Astrocyte (in vitro differentiated cells and primary cell): ENCODE data around the gene ACVRL1. TPM values are rescaled to one million over a fixed set of nuclear protein-coding genes. Genes with fewer than 3 reads are reported as not detected.

Source experiments
- DNase-seq: peaks from one replicate; pipeline ENCODE4 v3.0.0-alpha.2; 2010; ENCODE audit warnings: low read depth
- FAIRE-seq: peaks from 2 replicates; lab custom pipeline; 2011; peaks lifted over from hg19 to GRCh38; lab: Jason Lieb, UNC
- H2AFZ ChIP-seq: 2 replicates; pipeline ENCODE4 v1.6.0; 2012; ENCODE audit warnings: low read depth, low read length, inconsistent platforms
- H3K27ac ChIP-seq: 2 replicates; pipeline ENCODE4 v1.5.1; 2011; ENCODE audit warnings: low read depth, low read length, inconsistent platforms
- H3K27me3 ChIP-seq: 2 replicates; pipeline ENCODE4 v1.6.0; 2011; ENCODE audit warnings: low read length, inconsistent platforms; ENCODE audit not compliant: insufficient read depth
- H3K36me3 ChIP-seq: 2 replicates; pipeline ENCODE4 v1.5.1; 2011; ENCODE audit warnings: low read length, inconsistent platforms; ENCODE audit not compliant: insufficient read depth
- H3K4me1 ChIP-seq: 2 replicates; pipeline ENCODE4 v1.5.1; 2011; ENCODE audit warnings: low read length, inconsistent platforms; ENCODE audit not compliant: insufficient read depth
- H3K4me2 ChIP-seq: 2 replicates; pipeline ENCODE4 v1.6.0; 2012; ENCODE audit warnings: low read length, inconsistent platforms
- H3K4me3 ChIP-seq: 2 replicates; pipeline ENCODE4 v1.5.1; 2011; ENCODE audit warnings: low read depth, mild to moderate bottlenecking, low read length, inconsistent platforms; ENCODE audit not compliant: insufficient read depth
- H3K79me2 ChIP-seq: 2 replicates; pipeline ENCODE4 v1.6.0; 2012; ENCODE audit warnings: mild to moderate bottlenecking, low read length, inconsistent platforms; ENCODE audit not compliant: insufficient read depth
- H3K9ac ChIP-seq: 2 replicates; pipeline ENCODE4 v1.6.0; 2012; ENCODE audit warnings: mild to moderate bottlenecking, low read length, inconsistent platforms
- H3K9me3 ChIP-seq: 2 replicates; pipeline ENCODE4 v1.5.1; 2012; ENCODE audit warnings: low read depth, mild to moderate bottlenecking, low read length, inconsistent platforms; ENCODE audit not compliant: insufficient read depth
- H4K20me1 ChIP-seq: 2 replicates; pipeline ENCODE4 v1.6.0; 2012; ENCODE audit warnings: low read length, inconsistent platforms; ENCODE audit not compliant: insufficient read depth
- H3K27ac Mint-ChIP-seq: one replicate; pipeline ENCODE4 v1.8.0; 2021; ENCODE audit warnings: mild to moderate bottlenecking, mixed read lengths; ENCODE audit not compliant: unreplicated experiment
- H3K27me3 Mint-ChIP-seq: one replicate; pipeline ENCODE4 v1.8.0; 2021; ENCODE audit warnings: low read depth, mixed read lengths; ENCODE audit not compliant: unreplicated experiment
- H3K36me3 Mint-ChIP-seq: one replicate; pipeline ENCODE4 v1.8.0; 2021; ENCODE audit warnings: low read depth, mixed read lengths; ENCODE audit not compliant: unreplicated experiment
- H3K4me1 Mint-ChIP-seq: one replicate; pipeline ENCODE4 v1.8.0; 2021; ENCODE audit warnings: low read depth, mixed read lengths; ENCODE audit not compliant: unreplicated experiment
- H3K4me3 Mint-ChIP-seq: one replicate; pipeline ENCODE4 v1.8.0; 2021; ENCODE audit warnings: mild to moderate bottlenecking, moderate library complexity, mixed read lengths; ENCODE audit not compliant: unreplicated experiment
- H3K9me3 Mint-ChIP-seq: one replicate; pipeline ENCODE4 v1.8.0; 2021; ENCODE audit warnings: mild to moderate bottlenecking, mixed read lengths; ENCODE audit not compliant: unreplicated experiment
- CTCF ChIP-seq: IDR thresholded peaks from 2 replicates; pipeline ENCODE4 v1.5.1; 2011; ENCODE audit warnings: low read depth, mild to moderate bottlenecking, inconsistent platforms, low read length, moderate library complexity; ENCODE audit not compliant: insufficient read depth
- EZH2 ChIP-seq: IDR thresholded peaks from 2 replicates; pipeline ENCODE4 v1.6.1; 2012; ENCODE audit warnings: mild to moderate bottlenecking, low read length, inconsistent platforms; ENCODE audit not compliant: insufficient read depth
- total RNA-seq: library from RNA; stranded (reverse); gene quantifications from 2 replicates; pipeline ENCODE4 v1.2.1, GENCODE V29; 2021

Gene ACVRL1
- total RNA-seq, 1 donor from 2014 or later = 0.95 TPM

GRCh38 chr12:51925346-51926063, 18.2 kb downstream of the ACVRL1 start:
- Mint-ChIP-seq H3K36me3 (no peaks in the 10 kb centered on the region), H3K27me3 (peaks cover 31% of the 10 kb centered on the region)

GRCh38 chr12:51926064-51926632, 18.8 kb downstream of the ACVRL1 start:
- no peaks in the 10 kb centered on the region for H3K79me2 ChIP-seq
- no peaks in the 10 kb centered on the region for H3K4me1 ChIP-seq
- no peak for TF ChIP-seq CTCF
- no peak for TF ChIP-seq EZH2
- Mint-ChIP-seq H3K27ac (no peak overlapping the region), H3K36me3 (no peaks in the 10 kb centered on the region), H3K9me3 (peaks cover 1% of the 10 kb centered on the region), H3K27me3 (peaks cover 29% of the 10 kb centered on the region), H3K4me1 (peaks cover 2% of the 10 kb centered on the region), H3K4me3 (no peak overlapping the region)
- no peaks in the 10 kb centered on the region for H4K20me1 ChIP-seq
- H3K4me2 ChIP-seq = no peak overlapping the region
- H3K4me3 ChIP-seq = no peak overlapping the region
- no peak overlapping the region for H3K9ac ChIP-seq
- FAIRE-seq = no peak
- H3K9me3 ChIP-seq = no peaks in the 10 kb centered on the region
- no peak overlapping the region for H3K27ac ChIP-seq
- peaks cover 3% of the 10 kb centered on the region for H3K27me3 ChIP-seq
- H2AFZ ChIP-seq = no peak overlapping the region
- H3K36me3 ChIP-seq = no peaks in the 10 kb centered on the region
- no peak for DNase-seq

More at GRCh38 chr12:51925346-51926063, 18.2 kb downstream of the ACVRL1 start:
- H3K27ac Mint-ChIP-seq = no peak overlapping the region
- peaks cover 1% of the 10 kb centered on the region for H3K9me3 Mint-ChIP-seq
- H3K4me1 Mint-ChIP-seq = peaks cover 2% of the 10 kb centered on the region
- Histone ChIP-seq H4K20me1 (no peaks in the 10 kb centered on the region), H3K9me3 (no peaks in the 10 kb centered on the region), H3K27me3 (peaks cover under 1% of the 10 kb centered on the region), H3K9ac (no peak overlapping the region), H3K4me2 (no peak overlapping the region), H3K36me3 (no peaks in the 10 kb centered on the region), H2AFZ (no peak overlapping the region), H3K4me1 (no peaks in the 10 kb centered on the region), H3K27ac (no peak overlapping the region), H3K79me2 (no peaks in the 10 kb centered on the region), H3K4me3 (no peak overlapping the region)
- DNase-seq (no peak), FAIRE-seq (no peak)
- TF ChIP-seq CTCF (no peak), EZH2 (no peak)
- H3K4me3 Mint-ChIP-seq = no peak overlapping the region

- Histone ChIP-seq H3K79me2 (no peaks in the 10 kb centered on the region), H4K20me1 (no peaks in the 10 kb centered on the region), H3K36me3 (no peaks in the 10 kb centered on the region), H3K9me3 (no peaks in the 10 kb centered on the region), H3K27me3 (peaks cover 3% of the 10 kb centered on the region), H3K4me2 (no peak overlapping the region), H3K27ac (no peak overlapping the region), H2AFZ (no peak overlapping the region), H3K4me3 (no peak overlapping the region), H3K9ac (no peak overlapping the region), H3K4me1 (no peaks in the 10 kb centered on the region)
- TF ChIP-seq EZH2 (no peak), CTCF (peak; percentile 31)
- Mint-ChIP-seq H3K27ac (no peak overlapping the region), H3K4me3 (no peak overlapping the region), H3K36me3 (no peaks in the 10 kb centered on the region), H3K9me3 (peaks cover 1% of the 10 kb centered on the region), H3K27me3 (peaks cover 31% of the 10 kb centered on the region), H3K4me1 (peaks cover 2% of the 10 kb centered on the region)
- FAIRE-seq (no peak), DNase-seq (no peak)
Observed at GRCh38 chr12:51926718-51927117, 19.4 kb downstream of the ACVRL1 start.
